Measurements from ENCODE around the gene MFN2. TPM values are rescaled to one million over a fixed set of nuclear protein-coding genes. Genes with fewer than 3 reads are reported as not detected.
A peak's percentile ranks its signal among the peaks of the same experiment; 100 is the strongest.

The MFN2 gene
- total RNA-seq, 6 donors from 2014 or later = 40.9 to 80.6 (median 71.0) TPM

DNA sequence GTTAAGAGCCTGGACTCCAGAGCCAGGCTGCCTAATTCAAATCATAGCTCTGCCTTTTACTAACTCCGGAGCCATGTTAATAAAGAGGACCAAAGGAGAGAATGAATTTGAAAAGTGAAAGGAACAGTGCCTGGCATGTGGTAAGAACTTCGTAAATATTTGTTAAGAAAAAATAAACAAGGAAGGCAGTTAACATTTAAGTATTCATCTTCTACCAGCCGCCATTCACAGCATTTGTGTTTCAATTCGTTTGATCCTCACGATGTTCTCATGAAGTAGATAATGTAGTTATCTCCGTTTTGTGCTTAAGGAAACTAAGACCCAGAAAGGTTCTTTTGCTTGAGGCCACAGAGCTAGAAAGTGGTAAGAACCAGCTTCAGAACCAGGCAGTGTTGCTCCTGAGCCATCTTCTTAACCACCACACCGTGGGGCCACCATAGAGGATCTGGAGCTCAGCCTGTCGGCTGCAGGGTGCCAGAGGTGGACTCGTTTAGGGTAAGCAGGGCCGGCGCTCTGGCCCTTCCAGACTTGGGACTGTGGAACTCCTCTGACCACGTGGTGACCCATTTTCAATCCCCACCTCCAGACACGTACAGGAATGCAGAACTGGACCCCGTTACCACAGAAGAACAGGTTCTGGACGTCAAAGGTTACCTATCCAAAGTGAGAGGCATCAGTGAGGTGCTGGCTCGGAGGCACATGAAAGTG, 11.9 kb downstream of the MFN2 start:
- Histone ChIP-seq H3K4me1 (peaks cover 4 to 23% (median 10%) of the 10 kb centered on the region in 4 donors), H3K27me3 (no peaks in the 10 kb centered on the region), H3K27ac (peak overlapping the region in 2 of 4 donors; percentile 48 to 63), H3K36me3 (peaks cover 30 to 90% (median 66%) of the 10 kb centered on the region in 4 donors), H3K9me3 (no peaks in the 10 kb centered on the region), H3K4me3 (no peak overlapping the region)
- DNase-seq = no peak
- TF ChIP-seq EP300 (IDR thresholded peaks at IDR 0.05) (no peak), POLR2A (IDR thresholded peaks at IDR 0.05) (no peak), POLR2AphosphoS5 (IDR thresholded peaks at IDR 0.05) (no peak)
- WGBS, 2 donors = 74 to 76% methylated on average over 16 of the region's 16 CpGs
- no peak for ATAC-seq (ENCODE audit: low FRiP score in 2 of 2)

DNA sequence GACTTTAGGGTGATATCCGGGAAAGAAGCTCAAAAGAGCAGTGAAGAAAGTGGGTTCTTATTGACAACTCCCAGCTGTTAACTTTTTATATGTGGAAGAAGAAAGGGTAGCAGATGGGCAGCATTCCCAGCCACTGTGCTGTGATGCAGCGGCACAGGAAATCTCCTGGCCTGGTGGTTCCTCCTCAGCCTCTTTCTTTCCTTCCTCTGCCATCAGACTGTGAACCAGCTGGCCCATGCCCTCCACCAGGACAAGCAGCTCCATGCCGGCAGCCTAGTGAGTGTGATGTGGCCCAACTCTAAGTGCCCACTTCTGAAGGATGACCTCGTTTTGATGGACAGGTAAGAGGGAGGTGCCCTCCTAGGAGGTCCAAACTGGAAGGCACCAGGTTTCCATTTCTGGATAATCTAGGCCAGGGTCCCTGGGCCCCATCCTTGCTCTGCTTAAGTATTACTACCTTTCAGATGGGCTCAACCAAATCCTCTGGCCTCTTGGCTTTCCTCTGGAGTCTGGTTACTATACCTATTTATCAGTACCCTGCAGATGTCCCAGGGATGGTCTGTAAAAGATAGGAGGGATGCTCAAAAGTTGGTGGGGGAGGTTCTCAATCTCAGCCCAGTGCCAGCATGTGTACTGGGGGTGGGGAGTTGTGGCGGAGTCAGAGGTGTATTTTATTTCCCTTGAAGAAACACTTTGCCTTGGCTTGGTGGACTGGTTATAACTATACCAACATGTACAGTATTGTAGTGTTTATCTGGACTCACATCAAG, 17.0 kb downstream of the MFN2 start:
- Histone ChIP-seq H3K4me1 (peaks cover 0 to 2% (median 0%) of the 10 kb centered on the region in 4 donors), H3K9me3 (no peaks in the 10 kb centered on the region), H3K4me3 (no peak overlapping the region), H3K36me3 (peaks cover 49 to 100% (median 89%) of the 10 kb centered on the region in 4 donors), H3K27ac (no peak overlapping the region), H3K27me3 (no peaks in the 10 kb centered on the region)
- no peak for DNase-seq
- ATAC-seq (ENCODE audit: low FRiP score in 2 of 2) = no peak
- no peak for TF ChIP-seq POLR2A (IDR thresholded peaks at IDR 0.05)
- WGBS, 2 donors = 82 to 84% methylated on average over 5 of the region's 5 CpGs

DNA sequence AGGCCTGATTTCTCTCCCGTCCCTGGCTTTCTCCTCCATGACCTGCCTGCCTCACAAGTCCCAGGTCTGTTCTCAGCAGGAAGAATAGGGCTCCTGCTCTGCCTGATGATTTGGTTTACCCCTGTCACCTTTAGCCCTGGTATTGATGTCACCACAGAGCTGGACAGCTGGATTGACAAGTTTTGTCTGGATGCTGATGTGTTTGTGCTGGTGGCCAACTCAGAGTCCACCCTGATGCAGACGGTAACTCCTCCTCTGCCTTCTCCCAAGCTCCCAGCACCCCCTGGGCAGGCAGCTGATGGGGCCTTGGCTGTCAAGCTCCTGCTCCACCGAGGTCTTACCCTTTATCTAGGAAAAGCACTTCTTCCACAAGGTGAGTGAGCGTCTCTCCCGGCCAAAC, 18.4 kb downstream of the MFN2 start:
- 85 to 92% methylated on average over 2 to 5 of the region's 5 CpGs for WGBS, 2 donors
- H3K9me3 ChIP-seq = no peaks in the 10 kb centered on the region
- peaks cover 53 to 100% (median 90%) of the 10 kb centered on the region in 4 donors for H3K36me3 ChIP-seq
- ATAC-seq (ENCODE audit: low FRiP score in 2 of 2) (no peak), DNase-seq (no peak)
- H3K27ac ChIP-seq = no peak overlapping the region
- H3K4me3 ChIP-seq = no peak overlapping the region
- TF ChIP-seq POLR2AphosphoS5 (IDR thresholded peaks at IDR 0.05) = no peak
- TF ChIP-seq POLR2A (IDR thresholded peaks at IDR 0.05) = no peak
- TF ChIP-seq EP300 (IDR thresholded peaks at IDR 0.05) = no peak
- TF ChIP-seq, protein P1, sequence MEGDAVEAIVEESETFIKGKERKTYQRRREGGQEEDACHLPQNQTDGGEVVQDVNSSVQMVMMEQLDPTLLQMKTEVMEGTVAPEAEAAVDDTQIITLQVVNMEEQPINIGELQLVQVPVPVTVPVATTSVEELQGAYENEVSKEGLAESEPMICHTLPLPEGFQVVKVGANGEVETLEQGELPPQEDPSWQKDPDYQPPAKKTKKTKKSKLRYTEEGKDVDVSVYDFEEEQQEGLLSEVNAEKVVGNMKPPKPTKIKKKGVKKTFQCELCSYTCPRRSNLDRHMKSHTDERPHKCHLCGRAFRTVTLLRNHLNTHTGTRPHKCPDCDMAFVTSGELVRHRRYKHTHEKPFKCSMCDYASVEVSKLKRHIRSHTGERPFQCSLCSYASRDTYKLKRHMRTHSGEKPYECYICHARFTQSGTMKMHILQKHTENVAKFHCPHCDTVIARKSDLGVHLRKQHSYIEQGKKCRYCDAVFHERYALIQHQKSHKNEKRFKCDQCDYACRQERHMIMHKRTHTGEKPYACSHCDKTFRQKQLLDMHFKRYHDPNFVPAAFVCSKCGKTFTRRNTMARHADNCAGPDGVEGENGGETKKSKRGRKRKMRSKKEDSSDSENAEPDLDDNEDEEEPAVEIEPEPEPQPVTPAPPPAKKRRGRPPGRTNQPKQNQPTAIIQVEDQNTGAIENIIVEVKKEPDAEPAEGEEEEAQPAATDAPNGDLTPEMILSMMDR (IDR thresholded peaks at IDR 0.05) = no peak
- no peaks in the 10 kb centered on the region for H3K4me1 ChIP-seq
- H3K27me3 ChIP-seq = no peaks in the 10 kb centered on the region

DNA sequence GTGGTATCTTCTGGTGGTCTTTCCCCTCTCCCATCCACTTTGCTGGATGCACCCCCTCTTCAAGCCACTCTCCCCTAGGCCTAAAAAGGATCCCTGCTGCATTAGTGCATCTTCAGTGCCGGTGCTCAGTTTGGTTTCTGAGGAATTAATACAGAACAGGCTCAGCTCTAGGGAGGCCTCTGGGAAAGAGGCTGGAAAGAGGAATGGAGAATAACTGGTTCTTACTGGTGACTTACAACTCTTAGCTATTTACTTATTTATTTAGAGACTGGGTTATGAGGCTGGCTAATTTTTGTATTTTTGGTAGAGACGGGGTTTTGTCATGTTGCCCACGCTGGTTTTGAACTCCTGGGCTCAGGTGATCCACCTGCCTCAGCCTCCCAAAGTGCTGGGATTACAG, 19.0 kb downstream of the MFN2 start:
- Histone ChIP-seq H3K9me3 (no peaks in the 10 kb centered on the region), H3K27me3 (no peaks in the 10 kb centered on the region), H3K4me3 (no peak overlapping the region), H3K36me3 (peaks cover 57 to 100% (median 91%) of the 10 kb centered on the region in 4 donors), H3K4me1 (no peaks in the 10 kb centered on the region), H3K27ac (no peak overlapping the region)
- no peak for DNase-seq
- WGBS, 2 donors = 80 to 87% methylated on average over 3 of the region's 3 CpGs
- ATAC-seq (ENCODE audit: low FRiP score in 2 of 2) = no peak
- TF ChIP-seq, protein P1 (IDR thresholded peaks at IDR 0.05) = no peak
- TF ChIP-seq EP300 (IDR thresholded peaks at IDR 0.05) (no peak), POLR2A (IDR thresholded peaks at IDR 0.05) (no peak), POLR2AphosphoS5 (IDR thresholded peaks at IDR 0.05) (no peak)

DNA sequence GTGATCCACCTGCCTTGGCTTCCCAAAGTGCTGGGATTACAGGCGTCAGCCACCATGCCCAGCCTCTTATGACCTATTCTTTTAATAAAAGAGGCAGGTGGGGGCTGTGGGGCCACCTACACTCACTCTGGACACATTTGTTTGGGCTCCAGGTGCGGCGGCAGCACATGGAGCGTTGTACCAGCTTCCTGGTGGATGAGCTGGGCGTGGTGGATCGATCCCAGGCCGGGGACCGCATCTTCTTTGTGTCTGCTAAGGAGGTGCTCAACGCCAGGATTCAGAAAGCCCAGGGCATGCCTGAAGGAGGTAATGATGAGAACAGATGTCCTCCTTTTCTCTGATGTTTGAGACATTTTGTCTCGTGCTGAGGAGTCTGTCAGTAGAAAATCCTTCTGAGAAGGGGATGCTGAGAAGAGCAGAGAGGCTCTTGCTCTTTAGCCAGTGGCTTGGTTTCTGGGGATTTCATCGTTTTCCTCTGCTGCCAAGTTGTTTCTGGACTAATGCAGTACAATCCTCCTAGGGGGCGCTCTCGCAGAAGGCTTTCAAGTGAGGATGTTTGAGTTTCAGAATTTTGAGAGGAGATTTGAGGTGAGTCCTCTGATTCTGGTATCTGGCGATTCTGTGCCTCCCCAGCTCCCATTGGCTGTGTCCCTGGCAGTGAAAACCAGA, 21.1 kb downstream of the MFN2 start:
- Histone ChIP-seq H3K4me1 (no peaks in the 10 kb centered on the region), H3K4me3 (no peak overlapping the region), H3K27me3 (no peaks in the 10 kb centered on the region), H3K27ac (no peak overlapping the region), H3K36me3 (peaks cover 66 to 100% (median 94%) of the 10 kb centered on the region in 4 donors), H3K9me3 (no peaks in the 10 kb centered on the region)
- ATAC-seq (ENCODE audit: low FRiP score in 2 of 2) (peak in 1 of 2 donors; percentile 26), DNase-seq (peak in 1 of 2 donors; percentile 33)
- 78 to 84% methylated on average over 10 to 14 of the region's 14 CpGs for WGBS, 2 donors
- TF ChIP-seq, protein P1 (IDR thresholded peaks at IDR 0.05) = peak in 4 of 6 experiments; percentile 23 to 41 (median 37)
- no peak for TF ChIP-seq POLR2A (IDR thresholded peaks at IDR 0.05)
- TF ChIP-seq POLR2AphosphoS5 (IDR thresholded peaks at IDR 0.05) = no peak
- no peak for TF ChIP-seq EP300 (IDR thresholded peaks at IDR 0.05)
